Transverse colon (tissue), 3 donors: ENCODE results near the gene STAT6.

ENCODE experiments used
- CTCF ChIP-seq, 5 experiments: fragments of 200-600 bp in 3 of 5; fragments of 450-650 bp in 2 of 5; sonication (generic) in 3 of 5; IDR thresholded peaks; 1 replicate in 2 of 5; 2 replicates in 3 of 5; pipeline ENCODE4 v1.5.1; 2016 to 2017; ENCODE audit warnings: antibody characterized with exemption in 5 of 5, inconsistent platforms in 3 of 5, mild to moderate bottlenecking in 2 of 5, moderate library complexity in 1 of 5
- EP300 ChIP-seq: sonication (generic); formaldehyde crosslinking; IDR thresholded peaks from one replicate; pipeline ENCODE4 v1.6.1; 2017; ENCODE audit warnings: antibody characterized with exemption, low read depth
- POLR2A ChIP-seq: fragments of 450-650 bp; IDR thresholded peaks from one replicate; pipeline ENCODE4 v1.6.1; 2016; ENCODE audit warnings: antibody characterized with exemption, mild to moderate bottlenecking, moderate library complexity

GRCh38 chr12:57151741-57152630, 40.8 kb upstream of the STAT6 start:
- TF ChIP-seq CTCF (IDR thresholded peaks at IDR 0.05) = no peak
- TF ChIP-seq POLR2A = no peak
- TF ChIP-seq EP300 = no peak
